DMS 273 treated with DMSO at 0.1 percent for 48 hours (cell line): Measurements from ENCODE around the gene KRTAP10-3.

Experiments
- DNase-seq: peaks from one replicate; lab custom pipeline; 2025; lab: John Stamatoyannopoulos, UW

Gene KRTAP10-3

GRCh38 chr21:44528634-44528995, 30.0 kb downstream of the KRTAP10-3 start:
- no peak for DNase-seq

DNA sequence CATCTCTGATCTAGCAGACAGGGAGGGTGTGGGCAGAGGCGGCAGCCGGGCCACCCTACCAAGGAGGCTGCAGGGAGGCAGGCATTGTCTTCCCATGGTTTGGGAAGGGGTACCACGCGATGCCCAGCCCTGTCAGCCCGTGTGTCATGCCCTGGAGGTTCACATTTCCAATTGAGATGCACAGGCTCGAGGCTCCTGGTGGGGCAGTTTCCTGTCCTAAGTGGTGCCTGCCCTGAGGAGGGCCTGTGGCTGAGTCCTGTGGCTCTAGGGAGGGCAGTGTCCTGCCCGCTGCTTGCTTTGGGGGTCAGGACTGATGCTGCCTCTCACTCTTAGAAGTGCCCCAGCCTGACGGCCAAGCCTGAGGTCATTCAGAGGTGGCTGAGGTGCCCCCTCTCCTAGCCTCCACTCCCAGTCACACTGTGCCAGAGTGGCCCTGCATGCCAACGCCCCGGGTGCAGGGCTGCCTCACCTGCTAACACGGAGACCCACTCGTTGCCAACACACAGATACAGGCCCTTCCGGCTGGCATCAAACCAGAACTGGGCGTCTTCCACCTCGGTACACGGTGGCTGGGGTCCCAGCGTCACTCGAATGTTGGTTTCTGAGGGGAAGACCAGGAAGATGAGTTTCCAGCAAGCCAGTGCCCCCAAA, 30.5 kb downstream of the KRTAP10-3 start:
- no peak for DNase-seq

DNA sequence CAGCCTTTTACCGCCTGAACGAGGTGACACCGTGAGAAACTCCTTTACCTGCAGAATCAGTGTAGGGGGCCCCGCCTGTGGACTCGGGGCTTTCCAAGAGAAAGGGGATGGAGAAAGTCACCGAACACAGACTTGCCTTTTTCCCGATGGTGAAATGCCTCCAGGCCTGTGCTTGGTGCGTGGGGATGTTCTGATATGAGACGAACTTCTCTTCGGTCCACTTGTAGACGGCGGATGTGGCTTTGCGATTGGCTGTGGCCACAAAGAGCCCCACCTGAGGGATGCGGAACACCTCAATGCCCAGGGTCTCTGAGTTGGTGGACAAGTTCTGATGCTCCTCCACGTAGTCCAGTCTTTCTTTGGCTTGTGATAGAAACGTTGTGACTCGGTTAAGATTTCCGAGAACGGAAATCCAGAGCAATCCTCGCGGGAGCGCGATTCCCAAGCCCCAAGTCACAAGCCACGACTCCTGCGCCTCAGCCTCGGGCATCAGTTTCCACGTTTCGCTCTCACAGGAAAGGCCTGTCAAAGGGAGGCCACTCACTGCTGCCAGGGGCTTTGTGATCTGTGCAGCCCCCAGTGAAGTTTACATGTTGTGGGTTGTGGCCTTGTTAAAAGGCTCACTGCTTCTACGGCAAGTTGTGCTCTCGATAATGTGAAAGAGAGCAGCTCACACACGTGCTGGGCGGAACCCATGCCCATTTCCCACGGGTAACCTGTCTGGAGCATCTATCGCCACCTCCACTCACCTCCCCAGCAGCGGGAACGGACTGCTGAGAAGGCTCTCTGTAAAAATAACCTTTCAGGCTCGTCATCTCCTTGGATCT, 31.2 kb downstream of the KRTAP10-3 start:
- no peak for DNase-seq

DNA sequence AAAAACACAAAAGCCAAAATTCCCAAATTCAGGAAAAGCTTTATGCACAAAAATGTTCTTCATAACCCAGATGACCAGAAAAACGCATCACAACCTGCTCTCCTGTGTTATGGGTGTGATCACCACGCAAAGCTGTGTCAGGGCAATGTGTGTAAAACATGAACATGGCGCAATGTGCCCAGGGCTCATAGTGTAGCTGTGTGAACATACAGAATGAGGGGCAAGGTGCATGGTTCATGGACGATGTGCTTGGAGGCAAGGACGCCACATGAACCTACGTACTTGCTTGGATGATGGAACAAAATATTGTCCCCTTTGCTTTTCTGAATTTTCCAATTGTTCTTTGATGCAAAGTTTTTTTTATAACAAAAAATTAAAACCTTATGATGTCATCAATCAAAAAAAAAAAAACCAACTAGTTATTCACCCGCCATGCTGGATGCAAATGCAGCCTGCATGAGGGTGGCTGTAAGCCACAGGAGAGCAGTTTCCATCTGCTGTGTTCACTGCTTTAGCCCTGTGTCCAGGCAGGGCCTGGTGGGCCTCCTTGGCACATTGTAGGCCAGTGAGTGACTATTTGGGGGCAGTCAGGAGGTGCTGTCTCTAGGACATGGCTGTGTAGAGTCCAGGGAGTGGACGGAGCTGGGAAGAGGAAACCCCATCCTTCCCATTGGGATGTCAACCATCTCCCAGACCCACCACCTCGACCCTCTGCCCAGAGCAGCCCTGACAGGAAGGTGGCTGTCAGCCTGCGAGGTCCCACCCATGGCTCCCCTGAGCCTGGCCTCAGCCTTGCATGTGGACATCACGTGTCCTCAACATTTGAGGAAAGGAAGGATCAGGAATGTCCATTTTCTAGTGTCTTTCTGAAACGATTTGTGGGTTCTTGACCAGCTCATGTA, 32.2 kb downstream of the KRTAP10-3 start:
- no peak for DNase-seq

GRCh38 chr21:44525391-44526095, 33.1 kb downstream of the KRTAP10-3 start:
- DNase-seq = no peak

GRCh38 chr21:44524414-44525371, 33.9 kb downstream of the KRTAP10-3 start:
- no peak for DNase-seq

GRCh38 chr21:44523567-44524413, 34.8 kb downstream of the KRTAP10-3 start:
- no peak for DNase-seq

DNA sequence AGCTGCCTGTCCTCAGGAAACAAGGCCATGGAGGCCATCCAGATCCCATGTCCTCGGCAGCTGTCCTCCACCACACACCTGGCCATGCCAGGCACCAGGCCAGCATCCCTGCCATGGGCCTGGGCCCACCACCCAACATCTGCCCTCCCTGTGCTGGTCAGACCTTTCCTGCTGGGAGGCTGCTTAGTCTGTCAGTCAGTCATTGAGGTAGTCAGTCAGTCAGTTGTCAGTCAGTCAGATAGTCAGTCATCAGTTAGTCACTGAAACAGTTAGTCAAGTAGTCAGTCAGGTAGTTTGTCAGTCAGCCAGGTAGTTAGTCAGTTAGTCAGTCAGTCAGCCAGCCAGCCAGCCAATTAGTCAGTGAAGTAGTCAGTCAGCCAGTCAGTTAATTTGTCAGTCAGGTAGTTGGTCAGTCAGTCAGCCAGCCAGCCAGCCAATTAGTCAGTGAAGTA, 35.8 kb downstream of the KRTAP10-3 start:
- no peak for DNase-seq

- DNase-seq = no peak
Measured at GRCh38 chr21:44521928-44522752, 36.5 kb downstream of the KRTAP10-3 start.

- DNase-seq = no peak
Measured at GRCh38 chr21:44521301-44521927, 37.2 kb downstream of the KRTAP10-3 start.

GRCh38 chr21:44520326-44521300, 38.0 kb downstream of the KRTAP10-3 start:
- no peak for DNase-seq

DNA sequence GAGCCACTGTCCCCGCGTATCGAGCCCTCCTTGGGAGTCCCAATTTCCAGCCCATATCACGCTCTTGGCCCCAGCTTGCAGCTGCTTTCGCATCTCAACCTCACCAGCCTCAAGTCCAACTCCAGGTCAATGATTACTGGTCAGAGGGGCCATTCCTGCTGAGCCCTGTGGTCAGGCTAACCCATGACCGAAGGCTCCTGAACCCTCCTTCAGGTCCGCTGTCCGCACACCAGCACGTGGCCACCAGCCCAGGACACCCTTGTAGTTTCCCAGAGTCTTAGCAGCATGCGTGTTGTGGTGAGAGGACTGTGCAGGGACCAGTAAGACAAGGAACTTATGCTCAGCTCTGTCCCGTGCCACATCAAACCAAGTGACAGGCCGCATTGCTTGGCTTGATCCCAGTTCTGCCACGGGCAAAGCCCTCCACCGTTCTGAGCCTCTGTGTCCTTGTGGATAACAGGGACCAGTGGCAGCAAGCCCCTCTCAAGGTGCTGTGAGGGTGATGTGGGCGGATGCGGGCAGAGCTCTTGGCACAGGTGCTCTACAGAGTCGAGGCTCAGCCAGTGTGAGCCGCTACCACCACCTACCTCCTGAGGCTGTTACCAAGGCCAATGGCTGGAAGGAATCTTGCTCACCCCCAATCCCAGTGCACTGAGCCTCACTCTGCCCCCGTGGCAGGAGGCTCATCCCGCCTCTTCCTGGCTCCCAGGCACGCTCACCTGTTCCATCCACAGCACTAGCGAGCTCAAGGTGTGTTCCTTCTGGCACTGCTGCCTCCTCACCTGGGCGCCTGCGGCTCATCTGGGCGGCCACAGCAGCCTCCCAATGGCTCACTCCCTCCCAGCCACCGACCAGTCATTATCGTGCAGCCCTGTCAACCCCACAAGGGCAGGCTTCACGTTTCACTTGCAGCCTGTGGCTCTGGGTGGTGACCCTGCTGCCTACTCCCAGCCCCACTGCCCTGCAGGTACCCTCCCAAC, 39.0 kb downstream of the KRTAP10-3 start:
- DNase-seq = no peak

GRCh38 chr21:44518686-44519085, 39.9 kb downstream of the KRTAP10-3 start:
- DNase-seq = no peak

- DNase-seq = no peak
Measured at GRCh38 chr21:44517175-44517899, 41.3 kb downstream of the KRTAP10-3 start.

- DNase-seq = no peak
Measured at GRCh38 chr21:44516828-44517174, 41.8 kb downstream of the KRTAP10-3 start.
